Umbilical cord (tissue), 2 donors: ENCODE measurements around the gene METTL1. TPM values are rescaled to one million over a fixed set of nuclear protein-coding genes. Genes with fewer than 3 reads are reported as not detected.
"Not testable (repeated sequence)": the region's sequence is repeated elsewhere in the genome, so short reads cannot be mapped to it uniquely, and the experiment has no call there.

ENCODE experiments used
- DNase-seq: peaks from one replicate; pipeline ENCODE4 v3.0.0-alpha.2; 2015; ENCODE audit warnings: low spot score
- total RNA-seq: library from RNA; depleted of rRNA; stranded (reverse); fragments of >200 nt; gene quantifications from one replicate; pipeline ENCODE4 v1.2.3, GENCODE V29; 2014; ENCODE audit warnings: low replicate concordance; ENCODE audit not compliant: insufficient read depth

Gene METTL1
- total RNA-seq, 1 donor from 2014 or later: not detected

DNA sequence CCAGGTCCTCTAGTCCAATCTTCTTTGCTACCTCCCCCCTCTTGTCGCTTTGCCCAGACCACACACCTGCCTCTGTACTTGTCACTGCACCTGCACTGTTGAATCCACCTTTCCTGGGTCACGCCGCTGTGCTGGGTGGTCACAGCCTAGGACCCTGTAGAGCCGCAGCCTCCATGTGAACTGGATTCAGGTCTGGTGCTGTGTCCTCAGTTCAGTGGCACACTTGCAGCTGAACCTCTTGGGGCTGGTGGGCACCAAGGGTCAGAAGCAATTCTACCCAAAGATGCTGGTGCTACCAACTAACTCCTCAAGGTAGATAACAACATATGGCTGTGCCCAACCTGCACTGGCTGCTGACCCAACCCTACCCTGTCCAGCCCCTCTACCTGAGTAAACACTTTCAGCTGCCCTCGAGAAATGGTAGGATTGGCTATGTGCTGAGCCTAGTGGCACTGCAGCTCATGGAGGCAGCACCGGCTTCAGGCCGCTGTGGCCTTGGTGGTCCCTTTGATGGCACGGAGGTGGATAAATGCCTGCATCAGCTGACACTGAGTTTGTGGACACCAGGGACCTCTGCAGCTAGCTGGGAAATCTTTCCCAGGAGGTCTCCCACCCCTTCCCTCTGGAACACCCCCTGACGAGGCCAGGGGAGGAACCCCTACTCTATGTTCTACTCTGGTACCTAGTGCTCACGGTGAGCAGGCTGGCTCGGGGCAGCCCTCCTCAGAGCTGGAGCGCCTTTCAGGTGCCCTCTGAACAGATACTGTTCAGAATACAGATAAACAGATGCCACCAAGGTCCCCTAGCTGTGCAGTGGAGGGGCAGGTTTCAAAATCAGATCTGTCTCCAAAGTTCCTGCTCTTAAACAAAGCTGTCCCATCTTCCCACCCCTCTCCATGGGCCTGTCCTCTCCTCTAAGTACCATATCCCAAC is 47.6 kb downstream of the METTL1 start:
- DNase-seq: no peak

DNA sequence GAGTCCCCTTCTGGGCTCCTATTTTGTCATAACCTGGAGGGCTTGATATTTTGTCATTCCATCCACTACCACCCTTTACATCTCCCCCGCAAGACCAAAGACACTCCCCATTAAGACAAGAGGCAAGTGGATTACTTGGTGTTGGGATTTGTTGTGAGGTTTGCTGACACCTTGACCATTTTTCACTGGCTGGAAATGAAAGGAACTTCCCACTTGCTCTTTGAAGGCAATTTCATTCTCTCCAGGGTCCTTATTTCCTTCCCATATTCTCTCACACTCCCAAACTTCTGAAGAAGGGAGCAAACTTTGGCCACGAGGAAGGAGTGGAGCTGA is 48.3 kb downstream of the METTL1 start:
- no peak for DNase-seq

DNA sequence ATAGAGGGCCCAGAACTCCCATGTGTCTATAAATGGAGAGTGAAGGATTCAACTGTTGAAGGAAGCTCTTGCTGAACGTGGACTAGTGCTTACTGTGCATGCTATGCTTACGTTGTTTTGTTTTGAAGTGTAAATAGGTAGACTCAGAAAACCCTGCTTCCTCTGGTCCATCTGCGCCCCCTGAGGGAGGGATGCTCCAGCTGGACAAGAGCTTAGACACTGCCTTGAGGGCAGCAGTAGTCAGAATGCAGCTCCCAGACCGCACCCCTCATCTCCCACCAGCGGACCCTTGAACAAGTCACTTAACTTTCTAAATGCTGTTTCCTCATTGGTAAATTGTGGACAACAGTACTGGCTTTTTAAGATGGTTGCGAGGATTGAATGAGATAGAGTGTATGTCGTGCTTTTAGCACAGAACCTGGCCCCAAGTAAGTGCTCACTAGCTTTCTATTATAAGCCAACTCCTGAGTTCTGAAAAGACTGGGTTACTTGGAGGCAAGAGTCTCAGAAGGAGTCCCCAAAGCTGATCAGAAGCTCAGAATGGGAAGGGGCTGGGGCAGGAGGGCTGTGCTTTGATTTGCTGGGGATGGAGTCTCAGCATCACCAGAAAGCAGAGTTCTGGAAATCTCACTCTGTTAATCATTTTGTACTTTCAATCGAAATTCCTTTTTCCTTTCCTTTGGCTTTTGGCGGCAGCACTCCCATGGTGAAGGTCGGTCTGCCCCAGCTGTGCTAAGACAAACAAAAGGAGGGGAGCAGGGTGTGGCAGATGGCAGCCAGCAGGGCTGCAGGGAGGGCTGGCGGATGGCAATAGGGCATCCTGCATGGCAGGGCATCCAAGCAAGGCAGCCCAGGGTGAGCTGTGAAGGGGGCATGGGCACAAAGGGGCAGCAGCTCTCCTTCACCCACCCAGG is 48.9 kb downstream of the METTL1 start:
- DNase-seq: no peak

DNA sequence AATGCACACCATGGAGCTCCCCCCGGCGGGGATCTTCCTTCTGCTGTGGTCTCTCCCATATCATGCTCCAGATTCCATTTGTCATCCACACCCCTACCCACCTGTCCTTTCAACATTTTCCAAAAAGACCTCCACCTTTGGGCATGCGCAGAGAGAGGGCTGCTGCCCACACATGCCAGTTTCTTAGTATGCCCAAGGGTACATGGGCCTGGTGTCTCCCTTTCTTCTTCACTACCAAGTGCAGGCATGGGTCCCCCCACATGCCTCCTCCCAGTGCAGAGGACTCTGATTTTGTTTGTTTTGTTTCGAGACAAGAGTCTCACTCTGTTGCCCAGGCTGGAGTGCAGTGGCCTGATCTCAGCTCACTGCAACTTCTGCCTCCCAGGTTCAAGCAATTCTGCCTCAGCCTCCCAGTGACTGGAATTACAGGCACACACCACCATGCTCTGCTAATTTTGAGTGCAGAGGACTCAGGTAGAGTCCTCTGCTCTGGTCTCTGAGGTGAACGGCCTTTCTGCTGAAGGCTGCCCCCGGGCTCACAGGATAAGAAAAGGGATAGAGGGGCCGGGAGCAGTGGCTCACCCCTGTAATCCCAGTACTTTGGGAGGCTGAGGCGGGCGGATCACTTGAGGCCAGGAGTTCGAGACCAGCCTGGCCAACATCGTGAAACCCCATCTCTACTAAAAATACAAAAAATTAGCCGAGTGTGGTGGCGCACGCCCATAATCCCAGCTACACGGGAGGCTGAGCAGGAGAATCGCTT is 49.9 kb downstream of the METTL1 start:
- not testable (repeated sequence) for DNase-seq

DNA sequence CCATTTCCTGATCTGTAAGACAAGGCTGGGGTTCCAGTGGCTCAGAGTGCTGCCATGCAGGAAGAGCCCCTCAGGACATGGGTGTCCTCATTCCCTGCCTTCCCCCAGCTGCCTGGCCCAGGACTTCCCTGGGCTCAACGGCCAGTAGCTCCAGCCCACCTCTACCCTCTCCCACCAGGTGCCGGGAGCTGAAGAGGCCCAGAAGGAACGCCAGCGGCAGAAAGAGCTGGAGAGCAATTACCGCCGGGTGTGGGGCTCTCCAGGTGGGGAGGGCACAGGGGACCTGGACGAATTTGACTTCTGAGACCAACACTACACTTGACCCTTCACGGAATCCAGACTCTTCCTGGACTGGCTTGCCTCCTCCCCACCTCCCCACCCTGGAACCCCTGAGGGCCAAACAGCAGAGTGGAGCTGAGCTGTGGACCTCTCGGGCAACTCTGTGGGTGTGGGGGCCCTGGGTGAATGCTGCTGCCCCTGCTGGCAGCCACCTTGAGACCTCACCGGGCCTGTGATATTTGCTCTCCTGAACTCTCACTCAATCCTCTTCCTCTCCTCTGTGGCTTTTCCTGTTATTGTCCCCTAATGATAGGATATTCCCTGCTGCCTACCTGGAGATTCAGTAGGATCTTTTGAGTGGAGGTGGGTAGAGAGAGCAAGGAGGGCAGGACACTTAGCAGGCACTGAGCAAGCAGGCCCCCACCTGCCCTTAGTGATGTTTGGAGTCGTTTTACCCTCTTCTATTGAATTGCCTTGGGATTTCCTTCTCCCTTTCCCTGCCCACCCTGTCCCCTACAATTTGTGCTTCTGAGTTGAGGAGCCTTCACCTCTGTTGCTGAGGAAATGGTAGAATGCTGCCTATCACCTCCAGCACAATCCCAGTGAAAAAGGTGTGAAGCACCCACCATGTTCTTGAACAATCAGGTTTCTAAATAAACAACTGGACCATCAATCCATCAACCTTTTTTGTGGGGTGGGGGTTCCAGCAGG is 51.0 kb downstream of the METTL1 start:
- no peak for DNase-seq

DNA sequence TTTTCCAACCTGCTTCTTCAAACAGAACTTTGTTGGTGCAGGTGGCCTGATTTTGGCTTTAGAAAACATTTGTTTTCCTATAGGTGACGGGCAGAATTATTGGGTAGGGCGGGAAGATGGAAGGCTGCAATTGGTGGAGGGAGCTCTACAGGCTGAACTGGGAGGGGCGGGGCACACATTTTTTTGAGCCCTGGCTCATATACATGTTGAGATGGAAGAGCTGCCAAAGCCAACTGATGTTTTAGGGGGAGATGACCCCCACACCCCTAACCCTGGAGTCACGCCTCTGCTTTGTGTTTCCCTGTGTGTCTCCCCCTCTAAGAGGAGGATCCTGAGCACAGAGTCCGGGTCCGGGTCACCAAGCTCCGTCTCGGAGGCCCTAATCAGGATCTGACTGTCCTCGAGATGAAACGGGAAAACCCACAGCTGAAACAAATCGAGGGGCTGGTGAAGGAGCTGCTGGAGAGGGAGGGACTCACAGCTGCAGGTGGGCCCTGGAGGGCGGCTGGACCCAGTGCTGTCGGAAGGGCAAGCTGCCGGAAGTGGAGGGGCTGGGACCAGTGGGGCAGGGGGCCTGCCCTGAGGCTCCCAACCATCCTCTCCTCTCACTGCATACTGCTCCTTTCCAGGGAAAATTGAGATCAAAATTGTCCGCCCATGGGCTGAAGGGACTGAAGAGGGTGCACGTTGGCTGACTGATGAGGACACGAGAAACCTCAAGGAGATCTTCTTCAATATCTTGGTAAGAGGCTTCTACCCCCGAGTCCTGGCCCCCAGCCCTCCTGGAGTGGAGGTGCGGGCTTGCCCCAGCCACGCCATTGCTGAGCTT is 51.9 kb downstream of the METTL1 start:
- DNase-seq: no peak

DNA sequence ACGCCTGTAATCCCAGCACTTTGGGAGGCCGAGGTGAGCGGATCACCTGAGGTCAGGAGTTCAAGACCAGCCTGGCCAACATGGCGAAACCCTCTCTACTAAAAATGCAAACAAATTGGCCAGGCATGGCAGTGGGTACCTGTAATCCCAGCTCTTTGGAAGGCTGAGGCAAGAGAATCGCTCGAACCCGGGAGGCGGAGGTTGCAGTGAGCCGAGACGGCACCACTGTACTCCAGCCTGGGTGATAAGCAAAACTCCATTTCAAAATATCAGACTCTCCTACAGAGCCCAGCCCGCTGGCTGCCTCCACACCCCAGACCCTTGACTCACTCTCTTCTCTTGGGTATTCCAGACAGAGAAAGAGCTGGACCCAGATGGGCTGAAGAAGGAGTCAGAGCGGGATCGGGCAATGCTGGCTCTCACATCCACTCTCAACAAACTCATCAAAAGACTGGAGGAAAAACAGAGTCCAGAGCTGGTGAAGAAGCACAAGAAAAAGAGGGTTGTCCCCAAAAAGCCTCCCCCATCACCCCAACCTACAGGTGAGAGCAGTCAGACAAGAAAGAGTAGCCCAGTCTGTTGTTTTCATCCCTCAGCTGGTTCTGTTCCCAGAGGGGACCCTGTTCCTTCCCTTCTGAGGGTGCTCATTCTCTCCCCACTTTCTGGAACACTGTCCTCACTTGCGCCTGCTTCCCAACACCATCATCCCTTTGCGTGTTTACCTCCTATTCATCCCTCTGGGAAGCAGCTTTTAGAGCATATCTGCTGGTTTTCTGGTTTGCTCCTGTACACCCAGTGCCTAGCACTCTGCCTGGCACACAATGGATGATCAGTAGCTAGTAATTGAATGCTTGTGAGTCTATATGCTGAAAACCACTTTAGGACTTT is 53.0 kb downstream of the METTL1 start:
- DNase-seq: no peak

Other genes with a start within 250 kb of the METTL1 start
- gene MBD6, start 249.3 kb downstream of the METTL1 start, total RNA-seq: 1.9 TPM
- 64.0 TPM for gene DCTN2, start 224.9 kb downstream of the METTL1 start, total RNA-seq
- gene KIF5A, start 222.1 kb downstream of the METTL1 start, total RNA-seq: 2.2 TPM
- 12.5 TPM for gene PIP4K2C, start 180.9 kb downstream of the METTL1 start, total RNA-seq
- 17.6 TPM for gene DTX3, start 167.3 kb downstream of the METTL1 start, total RNA-seq
- 101 TPM for gene ARHGEF25, start 160.7 kb downstream of the METTL1 start, total RNA-seq
- gene B4GALNT1, start 138.9 kb downstream of the METTL1 start, total RNA-seq: 1.4 TPM
- 150 TPM for gene OS9, start 78.0 kb downstream of the METTL1 start, total RNA-seq
- gene AGAP2, start 33.4 kb downstream of the METTL1 start, total RNA-seq: 1.4 TPM
- gene TSPAN31, start 27.1 kb downstream of the METTL1 start, total RNA-seq: 50.1 TPM
- gene CDK4, start 19.8 kb downstream of the METTL1 start, total RNA-seq: 62.1 TPM
- gene MARCHF9, start 17.0 kb downstream of the METTL1 start, total RNA-seq: 7.7 TPM
- not detected for gene CYP27B1, start 5.0 kb downstream of the METTL1 start, total RNA-seq
- 1.4 TPM for gene EEF1AKMT3, start 509 bp upstream of the METTL1 start, total RNA-seq
- gene TSFM, start 10.7 kb upstream of the METTL1 start, total RNA-seq: 7.0 TPM
- gene AVIL, start 46.6 kb upstream of the METTL1 start, total RNA-seq: 7.0 TPM
- 68.4 TPM for gene CTDSP2, start 74.6 kb upstream of the METTL1 start, total RNA-seq
- gene ATP23, start 169.5 kb upstream of the METTL1 start, total RNA-seq: 36.1 TPM